HG03175 (cell line): ENCODE measurements around the gene CAB39L.
"Not testable (repeated sequence)": the region's sequence is repeated elsewhere in the genome, so short reads cannot be mapped to it uniquely, and the experiment has no call there.

ENCODE experiments used
- ATAC-seq: cut with Tn5 transposase; IDR thresholded peaks from one replicate; pipeline ENCODE4 v1.9.1; 2021; ENCODE audit warnings: mild to moderate bottlenecking, moderate library complexity; ENCODE audit not compliant: unreplicated experiment

The CAB39L gene

DNA sequence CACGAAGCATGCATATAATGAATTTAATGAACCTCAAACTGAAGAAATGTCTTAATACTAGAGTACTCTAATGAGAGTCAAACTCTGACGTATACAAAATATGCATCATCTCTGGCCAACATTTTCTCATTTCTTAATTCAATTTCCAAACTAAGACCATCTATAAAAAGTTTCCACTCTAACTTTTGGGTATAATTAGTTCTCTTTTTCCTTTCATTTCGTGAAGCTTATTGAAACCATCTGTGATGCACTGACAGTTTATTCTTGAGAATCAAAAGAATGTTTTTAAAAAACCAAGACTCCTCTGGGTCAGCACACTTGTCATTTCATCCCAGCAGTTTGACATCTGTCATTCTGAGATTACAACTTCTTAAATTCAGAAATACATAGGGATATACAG lies 90.0 kb downstream of the CAB39L start:
- ATAC-seq, result no peak

- no peak for ATAC-seq
Observed at GRCh38 chr13:49351871-49352270, 92.0 kb downstream of the CAB39L start.

- ATAC-seq, result no peak
Observed at GRCh38 chr13:49348751-49349150, 95.1 kb downstream of the CAB39L start.

DNA sequence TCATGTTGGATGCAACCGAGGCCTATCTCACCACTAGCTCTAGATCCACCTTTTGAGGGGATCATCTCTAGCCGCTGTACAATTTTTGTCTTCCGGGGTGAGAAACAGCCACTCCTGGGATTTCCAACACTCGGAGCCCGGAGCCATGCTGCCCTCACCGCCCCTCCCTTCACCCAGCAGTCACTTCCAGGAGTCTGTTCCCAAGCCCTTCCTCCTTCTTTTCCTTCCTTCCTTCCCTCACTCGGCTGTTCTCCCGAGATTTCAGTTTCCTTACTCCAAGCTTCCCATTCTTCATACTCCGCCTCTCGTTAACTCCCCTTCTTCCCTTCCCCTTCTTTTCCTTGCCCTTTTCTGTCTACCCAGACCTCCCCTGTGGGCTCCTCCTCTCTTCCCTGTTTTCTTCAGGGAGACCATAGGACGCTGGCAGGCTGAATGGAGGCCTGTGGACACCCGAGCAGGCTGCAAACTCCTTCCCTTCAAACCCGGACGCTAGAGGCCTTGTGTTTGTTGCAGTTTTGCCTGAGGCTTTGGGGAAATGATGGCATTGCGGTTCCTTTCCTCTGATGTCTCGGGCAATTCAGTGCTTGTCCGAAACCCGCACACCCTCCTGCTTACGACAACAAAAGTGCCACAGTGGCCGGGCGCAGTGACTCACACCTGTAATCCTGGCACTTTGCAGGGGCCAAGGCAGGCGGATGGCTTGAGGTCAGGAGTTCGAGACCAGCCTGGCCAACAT lies 96.0 kb downstream of the CAB39L start:
- no peak for ATAC-seq

- ATAC-seq, result no peak
Observed at GRCh38 chr13:49346460-49346859, 97.4 kb downstream of the CAB39L start.

DNA sequence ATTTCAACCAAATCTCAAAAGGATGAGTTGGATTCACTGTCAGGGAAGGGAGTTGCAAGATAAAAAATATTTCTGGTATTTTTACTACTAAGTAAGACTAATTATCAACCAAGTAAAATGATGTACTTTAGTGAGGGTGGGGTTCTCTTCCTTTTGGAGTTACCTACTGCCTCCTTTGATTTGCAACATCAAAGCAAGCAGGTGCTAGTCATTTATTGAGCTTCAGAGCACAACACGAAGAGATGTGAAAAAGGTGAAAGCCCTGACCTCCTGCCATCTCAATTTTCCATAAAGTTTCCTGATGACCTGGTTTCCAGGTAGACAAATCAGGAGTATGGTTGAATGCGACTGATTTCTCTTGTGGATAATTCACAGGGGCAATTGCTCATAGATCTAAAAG lies 100.1 kb downstream of the CAB39L start:
- no peak for ATAC-seq

DNA sequence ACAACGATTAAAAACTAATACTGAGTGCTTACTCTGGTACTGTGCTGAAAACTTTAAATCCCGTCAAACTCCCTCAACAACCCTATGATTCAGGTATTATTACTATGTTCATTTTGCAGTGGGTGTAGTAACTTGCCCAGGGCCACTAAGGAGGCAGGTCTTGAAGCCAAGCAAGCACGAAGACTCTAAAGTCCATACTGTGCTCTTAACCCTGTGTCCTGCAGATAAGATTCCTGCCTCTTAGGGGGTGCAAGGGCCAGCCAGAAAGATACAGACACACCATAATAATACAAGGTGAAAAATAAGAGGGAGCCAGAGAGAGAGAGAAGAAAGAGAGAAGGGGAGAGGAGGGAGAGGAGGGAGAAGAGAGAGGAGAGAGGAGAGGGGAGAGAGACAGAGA lies 100.6 kb downstream of the CAB39L start:
- no peak for ATAC-seq

DNA sequence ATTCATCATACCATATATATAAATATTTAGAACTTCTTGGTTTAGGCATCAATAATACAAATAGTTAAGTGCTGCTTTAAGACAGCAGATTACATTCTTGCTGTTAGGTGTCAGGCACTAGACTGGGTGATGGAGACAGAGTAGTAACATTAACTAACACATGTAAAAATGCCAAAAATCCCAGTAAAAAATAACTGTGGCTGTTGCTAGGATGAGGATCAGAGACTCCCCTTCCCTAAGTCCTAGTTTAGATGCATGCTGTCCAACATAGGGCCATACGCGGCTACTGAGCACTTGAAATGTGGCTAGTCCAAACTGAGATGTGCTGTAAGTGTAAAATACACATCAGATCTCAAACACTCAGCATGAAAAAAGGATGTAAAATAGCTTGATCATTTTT lies 101.4 kb downstream of the CAB39L start:
- ATAC-seq, result no peak

- ATAC-seq, result no peak
Observed at GRCh38 chr13:49341941-49342340, 101.9 kb downstream of the CAB39L start.

DNA sequence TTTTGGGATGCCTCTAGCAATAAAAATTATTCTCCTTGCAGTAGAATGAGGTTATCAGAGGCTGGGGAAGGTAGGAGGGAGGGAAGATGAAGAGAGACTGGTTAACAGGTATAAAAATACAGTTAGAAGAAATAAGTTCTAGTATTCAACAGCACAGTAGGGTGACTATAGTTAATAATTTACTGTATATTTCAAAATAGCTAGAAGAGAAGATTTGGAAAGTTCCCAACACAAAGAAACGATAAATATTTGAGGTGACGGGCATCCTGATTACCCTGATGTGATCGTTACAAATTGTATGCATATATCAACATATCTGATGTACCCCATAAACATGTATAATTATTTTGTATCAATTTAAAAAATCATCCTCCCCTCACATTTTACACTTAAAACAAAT lies 102.3 kb downstream of the CAB39L start:
- no peak for ATAC-seq

GRCh38 chr13:49340161-49340560 lies 103.7 kb downstream of the CAB39L start:
- no peak for ATAC-seq

GRCh38 chr13:49336655-49337054 lies 107.2 kb downstream of the CAB39L start:
- ATAC-seq, result no peak

DNA sequence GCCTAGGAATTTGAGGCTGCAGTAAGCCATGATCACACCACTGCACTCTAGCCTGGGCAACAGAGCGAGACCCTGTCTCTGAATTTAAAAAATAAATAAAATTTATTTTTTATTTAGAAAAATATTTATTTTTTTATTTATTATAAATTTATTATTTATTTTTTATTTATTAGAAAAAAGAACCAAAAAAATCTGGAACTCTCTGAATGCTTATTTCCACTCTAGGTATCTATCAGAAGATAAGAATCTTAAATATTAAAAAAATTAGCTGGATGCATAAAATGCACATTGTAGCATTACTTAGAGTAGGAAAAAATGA lies 113.4 kb downstream of the CAB39L start:
- ATAC-seq, result no peak

GRCh38 chr13:49329831-49330545 lies 113.9 kb downstream of the CAB39L start:
- ATAC-seq, result no peak

GRCh38 chr13:49327145-49327544 lies 116.7 kb downstream of the CAB39L start:
- not testable (repeated sequence) for ATAC-seq

DNA sequence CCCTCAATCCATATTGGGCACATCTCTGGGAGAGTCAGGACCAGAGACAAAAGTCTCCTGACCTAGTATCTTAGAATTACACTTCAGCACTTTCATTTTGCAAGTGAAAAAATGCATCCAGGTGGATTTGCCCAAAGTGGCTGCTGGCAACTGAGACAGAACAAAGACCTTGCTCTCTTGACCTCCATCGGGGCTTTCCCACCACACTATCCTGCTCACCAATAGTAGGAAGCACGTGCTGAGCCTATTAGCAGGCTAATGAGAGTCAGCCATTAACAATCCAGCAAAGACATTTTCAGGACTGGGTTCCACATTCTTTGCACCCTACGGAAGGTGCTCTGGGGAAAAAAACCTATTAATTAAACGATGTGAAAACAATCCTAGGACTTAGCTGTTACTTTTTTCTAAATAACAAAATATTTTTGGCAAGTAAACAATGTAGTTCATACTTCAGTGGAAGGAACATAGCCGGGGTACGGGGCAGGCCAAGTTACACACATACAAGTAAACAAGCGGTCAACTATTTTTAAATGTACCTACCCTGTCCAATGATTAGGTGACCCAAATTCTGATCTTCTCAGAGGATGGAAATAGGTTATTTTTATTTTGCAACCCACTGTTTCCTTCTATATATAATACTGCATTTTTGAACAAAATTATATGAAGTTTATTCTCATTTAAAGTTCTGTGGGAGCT lies 117.5 kb downstream of the CAB39L start:
- ATAC-seq, result no peak

DNA sequence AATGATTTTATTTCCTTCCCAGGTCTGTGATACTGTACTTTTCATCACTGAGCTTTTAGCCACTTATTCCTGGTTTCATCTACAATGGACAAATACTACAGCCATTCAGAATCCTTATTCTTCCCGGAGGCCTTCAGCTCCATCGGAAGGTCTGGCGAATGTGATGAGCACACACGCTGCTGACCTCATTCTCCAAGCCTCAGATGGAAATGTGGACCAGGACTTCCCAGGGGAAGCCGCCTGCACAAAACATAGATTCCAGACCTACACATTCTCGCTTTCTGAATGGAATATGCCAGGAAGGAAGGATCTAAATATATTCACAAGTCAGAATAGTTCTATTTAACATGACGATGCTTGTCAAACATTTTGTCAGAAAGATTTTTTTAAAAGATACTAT lies 120.5 kb downstream of the CAB39L start:
- ATAC-seq, result no peak

DNA sequence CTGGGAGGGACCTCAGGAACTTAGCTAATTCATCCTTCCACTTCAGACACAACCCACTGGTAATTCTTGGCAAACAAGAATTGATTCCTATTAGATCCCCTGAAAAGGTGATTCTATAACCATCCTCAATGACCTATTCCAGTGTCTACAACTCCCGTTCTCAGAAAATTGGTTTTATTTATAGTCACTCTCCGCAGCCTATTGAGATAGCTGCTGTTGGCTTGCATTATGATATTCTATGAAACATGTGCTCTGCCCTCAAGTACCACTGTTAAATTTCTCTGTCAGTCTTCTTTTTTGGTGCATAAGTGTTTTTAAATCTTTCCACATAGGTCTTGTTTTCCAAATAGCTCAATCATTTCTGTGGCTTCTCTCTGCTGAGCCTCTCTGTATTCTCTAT lies 121.2 kb downstream of the CAB39L start:
- ATAC-seq, result no peak

DNA sequence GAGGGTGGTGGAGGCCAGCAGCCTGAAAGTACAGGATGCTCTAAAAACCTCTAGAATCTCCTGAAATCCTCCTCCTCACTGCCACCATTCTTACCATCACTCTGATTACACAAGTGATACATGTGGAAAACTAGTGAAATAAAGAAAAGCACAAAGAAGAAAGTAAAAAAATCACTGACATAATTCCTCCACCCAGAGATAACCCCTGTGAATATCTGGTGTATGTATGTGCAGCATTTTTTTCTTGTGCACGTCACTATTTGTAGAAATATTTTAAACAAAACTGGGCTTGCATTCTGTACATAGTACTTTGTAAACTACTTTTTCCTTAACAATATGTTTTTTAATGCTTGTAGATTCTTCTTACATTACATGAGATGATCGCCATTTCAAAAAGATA lies 122.9 kb downstream of the CAB39L start:
- no peak for ATAC-seq

DNA sequence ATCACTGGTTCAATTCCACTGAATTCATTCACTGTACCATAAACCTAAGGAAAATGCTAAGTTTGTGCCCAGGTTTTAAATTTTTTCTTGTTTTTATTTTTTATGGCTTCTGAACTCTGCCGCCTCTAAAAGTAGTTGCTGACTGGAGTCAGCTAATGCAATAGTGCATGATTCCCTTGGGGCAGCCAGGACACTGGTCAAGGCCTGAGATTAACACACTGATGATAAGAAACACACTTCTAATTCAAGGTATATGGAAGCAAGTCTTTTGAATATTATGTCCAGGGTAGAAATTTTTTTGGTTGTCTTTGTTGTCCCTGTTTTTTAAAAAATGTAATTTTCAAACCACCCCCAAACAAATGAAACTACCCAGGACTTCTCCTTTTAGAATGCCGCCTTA lies 123.9 kb downstream of the CAB39L start:
- no peak for ATAC-seq

- no peak for ATAC-seq
Observed at GRCh38 chr13:49319551-49319950, 124.3 kb downstream of the CAB39L start.
